IPS-20b (cell line): ENCODE data around the gene DIAPH1.

ENCODE experiments used
- H3K27ac ChIP-seq: one replicate; pipeline ENCODE4 v1.5.1; 2013; ENCODE audit warnings: low read length
- H3K27me3 ChIP-seq: 2 replicates; pipeline ENCODE4 v1.6.1; 2013; ENCODE audit warnings: mild to moderate bottlenecking, low read length, inconsistent platforms; ENCODE audit not compliant: insufficient read depth
- H3K36me3 ChIP-seq: 2 replicates; pipeline ENCODE4 v1.6.1; 2013; ENCODE audit warnings: low read depth, mild to moderate bottlenecking, inconsistent platforms, low read length, moderate library complexity; ENCODE audit not compliant: insufficient read depth
- H3K4me1 ChIP-seq: 2 replicates; pipeline ENCODE4 v1.6.1; 2013; ENCODE audit warnings: mild to moderate bottlenecking, control low read depth, inconsistent platforms, low read length, moderate library complexity; ENCODE audit not compliant: insufficient read depth
- H3K4me3 ChIP-seq: 2 replicates; pipeline ENCODE4 v1.5.1; 2013; ENCODE audit warnings: mild to moderate bottlenecking, low read length, inconsistent platforms
- H3K9ac ChIP-seq: 2 replicates; pipeline ENCODE4 v1.6.1; 2013; ENCODE audit warnings: low read depth, mild to moderate bottlenecking, inconsistent platforms, low read length, moderate library complexity
- H3K9me3 ChIP-seq: 2 replicates; pipeline ENCODE4 v1.6.1; 2013; ENCODE audit warnings: mild to moderate bottlenecking, low read depth, low read length, inconsistent platforms; ENCODE audit not compliant: insufficient read depth

DIAPH1 gene

DNA sequence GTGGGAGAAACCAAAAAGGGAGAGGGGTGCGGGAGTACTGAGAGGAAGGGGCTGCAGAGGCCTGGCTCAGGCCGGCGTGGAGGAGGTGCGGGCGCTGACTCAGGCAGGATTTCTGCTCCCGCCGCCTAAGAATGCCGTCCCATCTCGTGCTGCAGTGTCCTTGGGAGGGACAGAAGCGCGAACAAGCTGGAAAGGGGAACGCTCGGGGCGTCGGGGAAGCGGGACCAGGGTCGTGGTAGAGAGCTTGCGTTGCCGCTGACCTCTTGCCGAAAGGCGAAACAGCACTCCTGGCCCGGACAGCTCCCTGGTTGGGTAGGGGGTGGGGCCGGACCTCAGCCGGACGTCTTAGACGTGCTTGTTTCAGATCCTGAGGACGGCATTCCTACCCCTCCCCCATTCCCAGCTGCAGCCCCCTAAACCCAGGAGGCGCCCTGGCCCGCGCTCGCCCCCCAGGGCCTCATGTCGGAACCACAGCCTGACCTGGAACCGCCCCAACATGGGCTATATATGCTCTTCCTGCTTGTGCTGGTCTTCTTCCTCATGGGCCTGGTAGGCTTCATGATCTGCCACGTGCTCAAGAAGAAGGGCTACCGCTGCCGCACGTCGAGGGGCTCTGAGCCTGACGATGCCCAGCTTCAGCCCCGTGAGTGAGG, 19.1 kb upstream of the DIAPH1 start:
- H3K4me3 ChIP-seq, result peak overlapping the region; percentile 100
- H3K27ac ChIP-seq, result no peak overlapping the region
- H3K36me3 ChIP-seq, result peaks cover 38% of the 10 kb centered on the region
- H3K27me3 ChIP-seq, result peaks cover 6% of the 10 kb centered on the region
- peak overlapping the region; percentile 61; the same call in 1 of the 2 replicates for H3K9ac ChIP-seq
- H3K4me1 ChIP-seq, result peaks cover 4% of the 10 kb centered on the region; the same call in 1 of the 2 replicates
- H3K9me3 ChIP-seq, result no peaks in the 10 kb centered on the region

DNA sequence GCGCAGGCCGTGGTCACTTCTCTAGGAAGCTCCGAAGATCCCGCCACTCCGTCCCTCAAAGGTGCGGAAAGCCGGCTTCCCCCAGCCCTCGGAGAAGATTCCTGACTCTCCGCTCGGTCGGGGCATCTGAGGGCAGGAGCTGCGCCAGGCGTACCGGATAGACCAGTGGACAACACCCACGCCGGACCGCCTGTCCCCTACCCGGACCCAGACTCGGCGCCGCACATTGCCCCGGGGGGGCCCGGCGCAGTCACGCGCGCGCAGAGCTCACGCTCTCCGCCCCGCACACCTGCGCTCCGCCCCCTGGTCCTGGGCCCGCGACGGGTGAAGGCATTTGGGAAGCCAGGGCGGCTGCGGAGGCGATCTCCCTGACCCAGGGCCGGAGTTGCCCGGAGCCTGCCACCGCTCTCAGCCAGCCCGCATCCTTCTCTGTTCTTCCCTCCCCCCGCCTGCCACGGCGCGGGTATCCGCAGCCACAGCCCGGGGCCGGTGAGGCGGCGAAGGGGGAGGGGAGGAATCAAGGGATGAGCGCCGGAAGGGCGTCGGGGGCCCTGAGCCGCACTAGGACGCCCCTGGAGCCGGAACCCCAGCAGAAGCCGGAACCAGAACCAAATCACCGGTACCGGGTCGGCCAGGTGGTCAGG, 18.4 kb upstream of the DIAPH1 start:
- Histone ChIP-seq H3K27me3 (peaks cover 6% of the 10 kb centered on the region), H3K36me3 (peaks cover 40% of the 10 kb centered on the region), H3K9me3 (no peaks in the 10 kb centered on the region), H3K9ac (peak overlapping the region; percentile 61; the same call in 1 of the 2 replicates), H3K27ac (no peak overlapping the region), H3K4me3 (peak overlapping the region; percentile 100), H3K4me1 (peaks cover 4% of the 10 kb centered on the region; the same call in 1 of the 2 replicates)

DNA sequence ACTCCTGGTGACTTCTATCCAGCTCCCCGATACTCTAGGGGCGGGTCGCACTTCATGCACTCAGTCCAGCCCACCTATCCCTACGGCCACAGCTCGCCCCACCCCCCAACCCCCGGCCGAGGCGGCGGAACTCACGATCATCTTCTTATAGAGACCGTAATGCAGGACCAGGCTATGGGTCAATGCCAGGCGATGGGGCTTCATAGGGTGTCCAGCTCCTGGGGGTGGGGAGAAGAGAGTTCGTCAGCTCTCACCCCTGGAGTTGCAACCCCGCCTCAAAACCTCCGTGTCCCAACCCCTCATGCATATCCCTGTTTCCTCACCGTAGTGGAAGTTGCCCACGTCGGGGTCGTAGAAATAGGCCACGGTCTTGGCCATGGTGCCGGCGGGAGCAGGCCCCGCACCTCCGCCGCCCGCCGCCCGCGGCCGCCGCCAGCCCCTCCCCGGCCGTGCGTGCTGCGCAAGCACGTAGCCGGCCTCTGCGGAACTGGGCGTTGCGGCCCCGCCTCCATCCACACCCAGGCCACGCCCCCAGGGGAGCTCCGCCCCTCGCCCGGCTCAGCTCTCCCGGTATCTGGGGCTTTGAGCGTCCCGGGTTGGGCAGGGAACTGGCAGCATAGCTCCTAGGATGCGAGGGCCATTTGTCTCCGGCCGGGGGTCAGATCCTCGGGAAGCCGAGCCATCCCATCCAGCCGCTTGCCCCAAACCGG, 17.8 kb upstream of the DIAPH1 start, which contains the start of the genes HDAC3 and RELL2:
Gene HDAC3, minus strand, starts transcription at position 437 of the 710 bp plus-strand sequence. Its CDS starts 59 bp downstream, at position 378.
Gene RELL2, plus strand, starts transcription at position 585 of the 710 bp plus-strand sequence. CDS start 1,229 bp downstream, outside the sequence.
- peak within 1 kb of the TSS; percentile 98 for H3K9ac ChIP-seq
- H3K4me3 ChIP-seq, result peak within 1 kb of the TSS; percentile 100
- H3K4me1 ChIP-seq, result peaks cover 4% of the 10 kb centered on the region; the same call in 1 of the 2 replicates
- peaks cover 6% of the 10 kb centered on the region for H3K27me3 ChIP-seq
- H3K36me3 ChIP-seq, result peaks cover 37% of the 10 kb centered on the region
- no peaks in the 10 kb centered on the region for H3K9me3 ChIP-seq
- peak within 1 kb of the TSS; percentile 99 for H3K27ac ChIP-seq

DNA sequence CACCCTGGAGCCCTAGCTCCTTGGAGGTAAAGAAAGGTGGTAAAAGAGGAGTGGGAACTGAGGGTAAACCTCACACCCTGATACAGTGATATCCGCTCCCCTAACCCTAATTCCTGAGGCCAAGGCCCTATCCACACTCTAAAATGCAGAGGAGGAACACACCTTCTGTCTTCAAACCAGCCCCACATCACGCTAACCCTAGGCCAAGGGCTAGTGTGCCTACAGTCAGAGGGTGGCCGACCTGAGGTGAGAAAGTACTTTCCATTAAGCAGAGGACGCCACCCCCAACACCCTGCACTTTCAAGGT, 17.3 kb upstream of the DIAPH1 start:
- Histone ChIP-seq H3K27ac (peak overlapping the region; percentile 99), H3K36me3 (peaks cover 37% of the 10 kb centered on the region), H3K4me3 (peak overlapping the region; percentile 100), H3K27me3 (peaks cover 6% of the 10 kb centered on the region), H3K4me1 (peaks cover 4% of the 10 kb centered on the region; the same call in 1 of the 2 replicates), H3K9me3 (no peaks in the 10 kb centered on the region), H3K9ac (peak overlapping the region; percentile 98)

DNA sequence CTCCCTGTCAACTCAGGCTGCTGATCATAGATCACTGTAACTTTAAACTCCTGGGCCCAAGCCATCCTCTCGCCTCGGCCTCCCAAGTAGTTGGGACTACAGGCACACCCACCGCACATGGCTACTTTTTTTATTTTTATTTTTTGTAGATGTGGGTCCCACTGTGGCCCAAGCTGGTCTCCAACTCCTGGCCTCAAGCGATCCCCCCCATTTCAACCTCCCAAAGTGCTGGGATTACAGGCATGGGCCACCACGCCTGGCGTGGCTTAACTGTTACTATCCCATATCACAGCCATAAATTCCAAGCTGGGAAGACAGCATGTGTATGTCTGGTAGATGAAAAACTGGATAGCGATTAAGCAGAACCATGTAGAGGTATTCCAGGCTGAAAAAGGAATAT, 16.8 kb upstream of the DIAPH1 start:
- Histone ChIP-seq H3K4me3 (peak overlapping the region; percentile 100), H3K9me3 (no peaks in the 10 kb centered on the region), H3K4me1 (peaks cover 4% of the 10 kb centered on the region; the same call in 1 of the 2 replicates), H3K27ac (no peak overlapping the region), H3K36me3 (peaks cover 36% of the 10 kb centered on the region; the same call in 1 of the 2 replicates), H3K27me3 (peaks cover 6% of the 10 kb centered on the region), H3K9ac (peak overlapping the region; percentile 98)

DNA sequence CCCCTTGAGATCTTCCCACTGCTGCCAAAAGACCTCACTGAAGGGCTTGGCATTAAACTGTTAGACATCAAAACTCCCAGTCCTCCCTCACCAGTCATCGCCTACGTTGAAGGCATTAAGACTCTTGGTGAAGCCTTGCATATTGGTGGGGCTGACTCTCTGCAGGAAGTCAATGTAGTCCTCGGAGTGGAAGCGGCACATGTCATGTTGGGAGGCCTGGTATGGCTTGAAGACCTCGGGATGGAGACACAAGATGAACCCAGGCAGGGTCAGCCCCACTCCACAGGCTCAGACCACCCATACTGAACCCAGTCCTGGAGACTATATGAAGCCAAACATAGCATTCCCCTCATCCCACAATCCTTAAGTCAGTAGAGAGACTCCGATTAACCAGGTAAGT, 15.9 kb upstream of the DIAPH1 start:
- no peaks in the 10 kb centered on the region for H3K9me3 ChIP-seq
- peaks cover 6% of the 10 kb centered on the region for H3K27me3 ChIP-seq
- no peak overlapping the region for H3K27ac ChIP-seq
- peaks cover 4% of the 10 kb centered on the region; the same call in 1 of the 2 replicates for H3K4me1 ChIP-seq
- no peak overlapping the region for H3K4me3 ChIP-seq
- H3K36me3 ChIP-seq, result peaks cover 39% of the 10 kb centered on the region; the same call in 1 of the 2 replicates
- no peak overlapping the region for H3K9ac ChIP-seq

DNA sequence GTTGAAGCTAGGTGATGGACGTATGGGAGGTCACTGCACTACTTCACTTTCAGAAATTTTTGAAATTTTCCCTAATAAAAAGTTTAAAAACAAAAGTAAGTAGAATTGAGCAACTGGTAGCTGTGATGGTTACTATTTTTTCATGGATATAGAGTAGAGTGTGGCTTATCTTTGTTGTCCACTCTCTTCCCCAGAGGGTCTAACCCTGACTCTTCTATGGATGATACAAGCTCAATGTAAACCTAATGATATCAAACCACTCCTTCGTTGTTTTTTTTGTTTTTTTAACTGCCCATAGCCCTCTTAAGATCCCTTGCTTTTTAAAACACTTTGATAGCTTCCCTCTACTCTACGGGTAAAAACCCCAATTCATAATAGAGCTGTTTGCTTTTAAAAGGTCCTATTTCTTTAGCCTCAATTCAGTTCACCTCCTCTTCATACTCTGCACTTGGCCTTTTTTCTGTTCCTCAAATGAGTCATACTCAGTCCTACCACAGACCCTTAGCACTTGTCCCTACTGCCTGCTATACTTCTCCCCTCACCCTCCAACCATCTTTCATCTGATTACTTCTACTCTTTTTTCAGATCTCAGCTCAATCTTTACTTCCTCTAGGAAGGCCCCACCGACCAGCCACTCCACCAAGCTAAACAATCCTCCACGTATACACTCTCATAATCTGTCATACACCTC, 15.2 kb upstream of the DIAPH1 start:
- Histone ChIP-seq H3K27ac (no peak overlapping the region), H3K36me3 (peaks cover 46% of the 10 kb centered on the region), H3K9me3 (no peaks in the 10 kb centered on the region), H3K9ac (no peak overlapping the region), H3K27me3 (peaks cover 6% of the 10 kb centered on the region), H3K4me3 (no peak overlapping the region), H3K4me1 (peaks cover 4% of the 10 kb centered on the region; the same call in 1 of the 2 replicates)

DNA sequence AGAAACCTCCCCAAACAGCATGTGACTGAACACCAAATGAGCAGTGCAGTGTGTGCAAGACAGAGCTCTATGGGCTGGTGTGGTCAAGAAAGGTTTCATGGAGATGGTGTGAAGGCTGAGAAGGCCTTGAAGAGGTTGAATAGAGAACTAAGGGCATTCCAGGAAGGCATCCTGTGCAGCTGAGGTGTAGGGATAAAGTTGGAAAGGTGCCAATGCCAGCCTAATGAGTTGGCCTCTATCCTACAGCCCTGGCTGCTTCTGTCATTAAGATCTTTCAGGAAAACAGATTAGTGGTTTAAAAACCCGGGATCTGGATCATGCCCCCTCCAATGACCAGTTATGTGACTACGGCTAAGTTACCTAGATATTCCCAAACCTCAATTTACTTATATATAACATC, 13.8 kb upstream of the DIAPH1 start:
- Histone ChIP-seq H3K9me3 (no peaks in the 10 kb centered on the region), H3K4me3 (no peak overlapping the region), H3K36me3 (peaks cover 60% of the 10 kb centered on the region), H3K27me3 (no peaks in the 10 kb centered on the region; the same call in 1 of the 2 replicates), H3K9ac (no peak overlapping the region), H3K4me1 (no peaks in the 10 kb centered on the region), H3K27ac (no peak overlapping the region)

DNA sequence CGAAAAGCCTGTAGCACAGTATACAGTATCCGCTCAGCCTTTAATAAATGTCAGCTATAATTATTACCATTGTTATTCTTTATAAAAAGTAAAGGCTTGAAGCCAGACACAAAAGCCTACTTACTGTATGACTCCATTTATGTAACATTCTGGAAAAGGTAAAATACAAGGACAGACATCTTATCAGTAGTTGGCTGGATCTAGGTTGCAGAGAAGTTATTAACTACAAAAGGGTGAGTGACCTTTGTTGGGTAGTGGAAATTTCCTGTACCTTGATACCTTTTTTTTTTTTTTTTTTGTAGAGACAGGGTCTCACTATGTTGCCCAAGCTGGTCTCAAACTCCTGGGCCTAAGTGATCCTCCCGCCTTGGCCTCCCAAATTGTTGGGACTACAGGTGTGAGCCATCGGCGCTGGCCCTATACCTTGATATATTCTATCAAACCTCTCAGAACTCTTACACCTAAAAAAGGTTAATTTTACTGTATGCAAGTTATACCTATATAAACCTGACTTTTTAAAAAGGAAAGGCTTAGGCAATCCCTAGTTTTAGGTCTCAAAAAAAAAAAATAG, 11.9 kb upstream of the DIAPH1 start:
- Histone ChIP-seq H3K36me3 (peaks cover 79% of the 10 kb centered on the region), H3K4me3 (no peak overlapping the region), H3K27ac (no peak overlapping the region), H3K9ac (no peak overlapping the region), H3K27me3 (no peaks in the 10 kb centered on the region), H3K4me1 (no peaks in the 10 kb centered on the region), H3K9me3 (no peaks in the 10 kb centered on the region)

DNA sequence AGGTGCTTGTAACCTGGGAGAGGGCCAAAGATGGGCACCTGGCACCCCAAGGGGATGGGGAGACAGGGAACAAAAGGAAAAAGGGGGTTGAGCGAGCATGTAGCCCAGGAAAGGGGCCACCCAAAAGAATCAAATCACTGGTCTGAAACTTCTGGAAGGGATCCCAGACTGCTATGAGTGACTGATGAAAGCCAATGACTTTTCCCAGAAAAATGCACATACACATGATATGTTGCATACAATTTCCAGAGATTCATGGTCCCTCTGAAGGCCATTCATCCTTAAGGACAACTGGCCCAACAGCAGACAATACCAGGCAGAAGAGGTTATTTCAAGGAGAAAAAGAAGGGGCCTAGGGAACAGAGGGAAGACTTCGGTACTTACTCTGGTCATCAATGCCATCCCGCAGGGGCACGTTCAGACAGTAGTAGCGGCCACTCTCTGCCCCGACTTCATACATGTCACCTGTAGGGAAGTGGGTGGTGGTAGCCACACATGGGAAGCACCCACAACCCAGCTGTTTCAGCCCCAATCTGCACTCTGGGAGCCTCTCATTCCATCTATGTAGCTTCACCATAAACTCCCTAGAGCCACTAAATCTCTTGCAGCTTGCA, 9.5 kb upstream of the DIAPH1 start:
- Histone ChIP-seq H3K9me3 (no peaks in the 10 kb centered on the region), H3K27me3 (no peaks in the 10 kb centered on the region), H3K4me3 (no peak overlapping the region), H3K4me1 (no peaks in the 10 kb centered on the region), H3K9ac (no peak overlapping the region), H3K27ac (no peak overlapping the region), H3K36me3 (peaks cover 92% of the 10 kb centered on the region)

DNA sequence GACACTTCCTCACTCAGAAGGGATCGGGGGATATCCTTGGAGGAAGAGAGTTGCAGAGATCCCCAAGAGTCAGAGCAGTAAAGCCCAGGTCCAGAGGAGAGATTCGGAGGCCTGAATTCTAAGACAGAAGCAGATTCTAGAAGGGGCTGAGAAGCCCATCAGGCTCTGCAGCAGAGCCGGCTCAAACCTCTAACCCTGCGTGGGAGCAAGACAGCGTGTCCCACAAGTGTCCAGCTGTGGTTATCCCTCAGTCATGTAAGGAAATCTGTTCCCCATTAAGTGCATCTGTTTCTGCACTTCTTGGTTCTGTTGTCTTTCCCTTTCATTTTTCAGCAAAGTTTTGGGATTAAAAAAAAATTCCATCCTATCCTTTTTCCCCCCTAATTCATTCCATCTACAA, 4.8 kb upstream of the DIAPH1 start:
- no peaks in the 10 kb centered on the region for H3K27me3 ChIP-seq
- H3K27ac ChIP-seq, result no peak overlapping the region
- peaks cover 85% of the 10 kb centered on the region for H3K36me3 ChIP-seq
- H3K9ac ChIP-seq, result no peak overlapping the region
- no peaks in the 10 kb centered on the region for H3K9me3 ChIP-seq
- no peaks in the 10 kb centered on the region for H3K4me1 ChIP-seq
- H3K4me3 ChIP-seq, result no peak overlapping the region
